GM18873 (cell line): ENCODE data around the gene ZNF410.
A peak's percentile ranks its signal among the peaks of the same experiment; 100 is the strongest.
"Not testable (repeated sequence)": the region's sequence is repeated elsewhere in the genome, so short reads cannot be mapped to it uniquely, and the experiment has no call there.

ENCODE experiments used
- ATAC-seq: cut with Tn5 transposase; IDR thresholded peaks from one replicate; pipeline ENCODE4 v1.9.1; 2021; ENCODE audit warnings: mild to moderate bottlenecking, moderate library complexity, moderate number of reproducible peaks; ENCODE audit not compliant: unreplicated experiment, low FRiP score

Gene ZNF410

DNA sequence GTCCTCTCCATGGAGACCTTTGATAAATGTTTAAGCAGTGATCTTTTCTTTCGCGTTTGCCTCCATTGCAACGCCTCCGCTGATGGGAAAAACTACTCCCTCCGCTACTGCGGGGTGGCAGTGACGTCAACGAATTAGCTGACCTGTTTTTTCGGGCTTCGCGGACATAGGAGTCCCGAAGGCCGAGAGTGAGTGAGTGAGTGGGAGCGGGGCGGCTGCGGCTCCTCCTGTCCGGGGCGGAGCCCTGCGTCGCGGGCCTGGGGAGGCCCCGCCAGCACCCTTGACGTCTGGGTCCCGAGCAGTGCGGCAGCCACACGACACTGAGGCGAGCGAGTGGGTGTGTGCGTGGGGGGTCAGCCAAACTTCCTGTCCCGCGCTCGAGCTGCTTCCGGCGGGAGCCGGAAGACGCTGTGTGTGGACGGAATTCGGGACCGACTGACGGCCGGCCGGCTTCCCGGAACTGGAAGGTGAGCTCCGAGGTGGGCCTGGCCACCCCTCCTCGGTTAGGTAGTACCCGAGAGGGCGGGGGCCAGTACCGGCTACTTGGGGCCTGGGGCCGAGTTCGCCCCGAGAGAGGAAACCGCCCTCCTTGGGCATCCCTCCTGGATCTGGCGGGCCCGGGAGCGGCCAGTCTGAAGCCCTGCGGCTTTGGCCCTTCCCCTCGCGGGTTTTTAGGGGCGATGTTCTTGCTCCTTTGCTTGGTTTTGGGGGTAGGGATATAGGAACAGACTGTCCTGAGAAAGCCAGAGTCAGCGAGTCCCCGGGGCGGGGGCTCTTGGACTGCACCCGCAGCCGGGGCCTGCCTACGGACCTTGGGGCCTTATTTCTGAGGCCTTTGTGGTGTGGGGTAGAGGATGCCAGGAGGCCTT, at the start of gene ZNF410:
ZNF410 (plus strand) TSS at position 411 of the 869 bp plus-strand sequence. CDS start 5,317 bp downstream, outside the sequence.
- ATAC-seq = peak; percentile 77

GRCh38 chr14:73838293-73839034, 48.2 kb upstream of the ZNF410 start:
- ATAC-seq = not testable (repeated sequence)

DNA sequence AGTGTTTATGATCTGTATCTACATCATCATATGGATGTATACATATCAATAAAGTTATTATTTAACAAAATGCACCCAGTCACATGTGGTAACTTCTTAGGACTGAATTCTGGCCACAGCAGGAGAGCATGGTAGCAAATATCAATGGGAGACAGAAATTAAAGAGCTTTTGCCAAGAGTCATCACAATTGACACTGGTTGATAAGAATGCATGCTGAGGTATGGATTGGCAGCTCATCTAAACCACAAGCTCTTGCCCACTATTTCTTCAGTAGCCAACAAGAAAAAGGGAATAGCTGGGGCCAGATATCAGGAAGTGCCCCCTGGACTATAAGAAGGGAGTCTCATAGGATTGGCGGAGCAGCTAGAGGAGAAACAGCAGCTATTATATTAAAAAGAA, 44.5 kb upstream of the ZNF410 start:
- no peak for ATAC-seq

DNA sequence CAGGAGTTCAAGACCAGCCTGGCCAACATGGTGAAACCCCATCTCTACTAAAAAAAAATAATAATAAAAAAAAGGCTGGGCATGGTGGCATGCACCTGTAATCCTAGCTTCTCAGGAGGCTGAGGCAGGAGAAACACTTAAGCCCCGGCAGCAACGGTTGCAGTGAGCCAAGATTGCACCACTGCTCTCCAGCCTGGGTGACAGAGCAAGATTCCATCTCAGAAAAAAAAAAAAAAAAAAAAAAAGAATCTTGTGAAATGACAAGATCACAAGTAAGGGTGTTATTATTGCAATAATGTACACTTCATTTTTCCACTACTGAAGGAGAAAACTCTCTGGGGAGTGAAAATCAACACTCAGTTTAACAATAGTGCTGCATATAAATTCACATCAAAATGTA, 43.8 kb upstream of the ZNF410 start:
- ATAC-seq = no peak

DNA sequence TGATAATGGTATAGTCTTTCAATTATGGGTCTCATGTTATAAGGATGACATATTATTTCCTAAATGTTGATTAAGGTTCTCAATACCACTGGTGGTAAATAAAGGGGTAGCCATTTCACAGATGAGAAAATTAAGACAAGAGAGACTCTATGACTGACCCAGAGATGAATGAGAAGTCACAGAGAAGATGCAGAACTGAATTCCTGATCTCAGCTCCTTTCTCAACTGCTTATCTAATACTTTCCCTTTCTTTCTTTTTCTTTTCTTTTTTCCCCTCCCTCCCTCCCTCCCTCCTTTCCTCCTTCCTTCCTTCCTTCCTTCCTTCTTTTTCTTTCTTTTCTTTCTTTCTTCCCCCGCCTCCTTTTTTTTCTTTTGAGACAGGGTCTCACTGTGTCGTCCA, 43.4 kb upstream of the ZNF410 start:
- ATAC-seq = no peak

- ATAC-seq = no peak
Observed at GRCh38 chr14:73846947-73847346, 39.7 kb upstream of the ZNF410 start.

DNA sequence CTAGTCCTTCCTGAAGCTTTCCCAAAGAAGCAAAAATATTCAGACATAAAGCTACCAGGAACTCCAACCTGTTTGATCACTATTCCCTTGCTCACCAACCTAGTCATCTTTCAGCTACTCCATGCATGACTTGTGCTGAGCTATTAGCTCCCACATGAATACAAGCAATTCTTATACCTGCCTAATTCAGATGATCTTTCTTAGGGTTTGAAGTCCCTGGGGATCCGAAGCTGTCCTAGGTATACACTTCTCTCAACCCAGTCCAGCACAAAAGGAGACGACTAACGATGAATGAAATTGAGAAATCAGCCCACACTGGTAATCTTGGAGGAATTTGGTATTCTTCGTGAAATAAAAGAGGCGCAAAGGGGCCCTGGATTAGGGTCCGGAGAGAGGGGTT, 35.7 kb upstream of the ZNF410 start:
- ATAC-seq = no peak

GRCh38 chr14:73851567-73852382, 34.9 kb upstream of the ZNF410 start, which contains the start of gene PTGR2:
Gene PTGR2 (plus strand): TSS chr14:73851831. CDS start chr14:73858863, 7,032 bp downstream.
- ATAC-seq = peak; percentile 77

DNA sequence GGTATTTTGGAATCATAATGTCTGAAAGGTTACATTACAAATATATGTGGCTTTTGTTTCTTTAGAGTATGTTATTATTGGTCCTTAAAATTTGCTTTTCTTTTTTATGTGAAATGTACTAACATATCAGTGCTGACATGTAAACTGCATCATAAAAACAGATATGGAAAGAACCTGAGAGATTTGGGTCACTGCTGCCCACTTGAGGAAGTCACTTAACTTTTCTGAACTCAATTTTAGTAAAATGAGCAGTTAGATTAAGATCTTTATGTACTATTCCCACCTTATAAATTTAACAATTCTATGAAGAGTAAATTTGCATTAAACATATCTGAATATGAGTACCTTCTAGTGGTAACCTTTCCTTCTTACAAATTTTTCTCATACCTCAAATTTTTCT, 27.5 kb upstream of the ZNF410 start:
- no peak for ATAC-seq

GRCh38 chr14:73861073-73861472, 25.6 kb upstream of the ZNF410 start:
- ATAC-seq = no peak

- no peak for ATAC-seq
Observed at GRCh38 chr14:73862480-73862879, 24.2 kb upstream of the ZNF410 start.

DNA sequence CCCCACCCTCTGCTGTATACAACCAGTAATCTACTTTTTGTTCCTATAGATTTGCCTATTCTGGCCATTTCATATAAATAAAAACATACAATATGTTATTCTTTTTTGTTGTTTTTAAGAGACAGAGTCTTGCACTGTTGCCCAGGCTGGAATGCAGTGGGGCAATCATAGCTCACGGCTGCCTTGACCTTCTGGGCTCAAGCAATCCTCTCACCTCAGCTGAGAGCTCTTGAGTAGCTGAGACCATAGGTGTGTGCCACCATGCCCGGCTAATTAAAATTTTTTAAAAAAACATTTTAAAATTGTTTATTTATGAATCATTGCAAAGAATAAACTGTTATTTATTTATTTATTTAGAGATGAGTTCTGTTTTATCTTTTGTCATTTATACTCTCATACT, 23.4 kb upstream of the ZNF410 start:
- no peak for ATAC-seq

DNA sequence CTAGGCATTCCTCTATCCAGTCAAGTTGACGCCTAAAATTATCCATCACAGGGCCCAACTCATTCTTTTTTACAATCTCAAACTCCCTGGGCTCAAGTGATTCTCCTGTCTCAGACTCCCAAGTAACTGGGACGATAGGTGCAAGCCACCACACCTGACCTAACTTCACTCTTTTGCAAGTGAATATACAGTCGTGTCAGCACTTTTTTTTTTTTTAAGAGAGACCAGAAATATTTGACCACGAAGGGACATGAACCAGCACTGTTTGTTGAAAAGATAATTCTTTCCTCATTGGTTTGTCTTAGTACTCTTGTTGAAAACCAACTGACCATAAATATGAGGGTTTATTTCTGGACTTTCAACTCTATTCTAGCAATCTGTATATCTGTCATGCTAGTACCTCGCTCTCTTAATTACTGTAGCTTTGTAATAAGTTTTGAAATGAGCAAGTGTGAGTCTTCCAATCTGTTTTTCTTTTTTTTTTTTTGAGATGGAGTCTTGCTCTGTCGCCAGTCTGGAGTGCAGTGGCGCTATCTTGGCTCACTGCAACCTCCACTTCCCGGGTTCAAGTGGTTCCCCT, 21.0 kb upstream of the ZNF410 start:
- no peak for ATAC-seq

DNA sequence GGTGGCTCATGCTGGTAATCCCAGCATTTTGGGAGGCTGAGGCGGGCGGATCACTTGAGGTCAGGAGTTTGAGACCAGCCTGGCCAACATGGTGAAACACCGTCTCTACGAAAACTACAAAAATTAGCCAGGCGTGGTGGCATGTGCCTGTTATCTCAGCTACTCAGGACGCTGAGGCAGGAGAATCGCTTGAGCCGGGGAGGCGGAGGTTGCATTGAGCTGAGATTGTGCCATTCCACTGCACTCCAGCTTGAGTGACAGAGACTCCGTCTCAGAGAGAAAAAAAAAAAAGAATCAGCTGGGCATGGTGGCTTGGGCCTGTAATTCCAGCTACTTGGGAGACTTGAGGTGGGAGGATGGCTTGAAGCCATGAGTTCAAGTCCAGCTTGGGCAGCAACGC, 16.9 kb upstream of the ZNF410 start:
- ATAC-seq = not testable (repeated sequence)

DNA sequence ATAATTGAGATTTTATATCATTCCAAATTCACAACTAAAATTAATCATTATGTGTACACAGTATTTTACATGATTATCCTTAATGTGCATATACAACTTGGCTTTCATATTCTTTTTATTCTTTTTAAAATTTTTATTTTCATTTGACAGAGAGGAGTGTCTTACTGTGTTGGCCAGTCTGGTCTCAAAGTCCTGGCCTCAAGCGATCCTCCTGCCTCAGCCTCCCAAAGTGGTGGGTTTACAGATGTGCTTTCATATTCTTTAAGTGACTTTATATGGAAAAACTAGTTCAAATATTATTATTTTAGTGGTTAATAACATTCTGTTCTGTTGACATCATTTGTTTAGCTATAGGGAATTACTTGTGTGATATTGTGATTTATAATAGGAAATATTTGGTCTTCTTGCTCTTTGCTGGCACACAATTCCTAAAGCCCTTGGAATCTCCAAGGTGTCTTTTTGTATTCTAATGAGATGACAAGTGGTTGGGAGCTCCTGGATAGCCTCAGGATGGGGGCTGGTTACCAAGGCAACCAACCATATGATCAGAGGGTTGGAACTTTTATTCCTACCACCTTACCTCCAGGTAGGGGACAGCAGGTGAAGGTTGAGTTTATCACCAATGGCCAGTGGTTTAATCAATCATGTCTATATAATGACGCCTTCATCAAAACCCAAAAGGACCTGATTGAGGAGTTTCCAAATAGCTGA, 16.0 kb upstream of the ZNF410 start:
- no peak for ATAC-seq

- no peak for ATAC-seq
Observed at GRCh38 chr14:73873660-73874059, 13.0 kb upstream of the ZNF410 start.

DNA sequence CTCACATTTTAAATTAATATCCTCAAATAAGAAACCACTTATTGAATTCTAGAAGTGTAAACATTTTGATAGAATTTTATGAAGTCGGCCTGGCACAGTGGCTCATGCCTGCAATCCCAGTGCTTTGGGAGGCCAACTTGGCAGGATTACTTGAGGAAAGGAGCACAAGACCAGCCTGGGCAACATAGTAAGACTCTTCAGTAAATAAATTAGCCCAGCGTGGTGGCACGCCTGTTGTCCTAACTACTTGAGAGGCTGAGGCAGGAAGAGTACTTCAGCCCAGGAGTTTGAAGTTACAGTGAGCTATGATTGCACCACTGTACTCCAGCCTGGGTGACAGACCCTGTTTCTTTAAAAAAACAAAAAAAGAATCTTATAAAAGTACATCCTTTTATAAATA, 8.9 kb upstream of the ZNF410 start:
- no peak for ATAC-seq

DNA sequence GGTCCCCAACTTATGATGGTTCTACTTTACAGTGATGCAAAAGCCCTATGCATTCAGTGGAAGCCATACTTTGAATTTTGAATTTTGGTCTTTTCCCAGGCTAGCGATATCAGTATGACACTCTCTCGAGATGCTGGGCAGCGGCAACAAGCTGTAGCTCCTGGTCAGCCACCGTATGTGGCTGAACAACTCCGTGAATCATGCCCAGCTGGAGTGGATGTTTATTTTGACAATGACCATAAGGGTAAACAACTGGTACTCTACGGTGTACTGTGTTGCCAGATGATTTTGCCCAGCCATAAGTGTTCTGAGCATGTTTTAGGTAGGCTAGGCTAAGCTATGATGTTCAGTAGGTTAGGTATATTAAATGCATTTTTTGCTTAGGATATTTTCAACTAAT, 8.2 kb upstream of the ZNF410 start:
- no peak for ATAC-seq

- ATAC-seq = no peak
Observed at GRCh38 chr14:73879027-73879426, 7.6 kb upstream of the ZNF410 start.
